HEK293 (cell line): ENCODE data around the gene MKX.

Experiments used
- CTCF ChIA-PET: fragments of 350-600 bp; formaldehyde crosslinking; extraction: SDS; loops from one replicate; lab custom pipeline; 2021; ENCODE audit warnings: antibody characterized with exemption; lab: Yijun Ruan, JAX
- POLR2A ChIA-PET: fragments of 300-600 bp; formaldehyde crosslinking; extraction: SDS; loops from one replicate; lab custom pipeline; 2020; ENCODE audit warnings: antibody characterized with exemption, inconsistent platforms; lab: Yijun Ruan, JAX
- H3K27ac ChIP-seq: fragments of 200-500 bp; sonication (Bioruptor generic); 2 replicates; pipeline ENCODE4 v1.5.1; 2014; ENCODE audit warnings: low read depth, low read length, control low read depth, inconsistent platforms; ENCODE audit errors: extremely low read depth
- H3K36me3 ChIP-seq, 2 experiments: fragments of 200-500 bp in 1 of 2; sonication (Bioruptor generic) in 1 of 2; 1 replicate in 1 of 2; 2 replicates in 1 of 2; pipeline ENCODE4 v1.5.1; 2014 to 2017; ENCODE audit warnings: inconsistent platforms in 2 of 2, low read length in 2 of 2; ENCODE audit not compliant: control insufficient read depth in 2 of 2, insufficient read depth in 1 of 2
- H3K4me1 ChIP-seq: fragments of 200-500 bp; sonication (Bioruptor generic); 2 replicates; pipeline ENCODE4 v1.5.1; 2014; ENCODE audit warnings: mild to moderate bottlenecking, low read length, inconsistent platforms; ENCODE audit not compliant: control insufficient read depth, insufficient read depth
- H3K4me3 ChIP-seq: 2 replicates; pipeline ENCODE4 v1.5.1; 2011; ENCODE audit warnings: low read depth, mild to moderate bottlenecking, control low read depth, low read length, moderate library complexity
- H3K9me3 ChIP-seq: fragments of 200-500 bp; sonication (Bioruptor generic); 2 replicates; pipeline ENCODE4 v1.5.1; 2014; ENCODE audit warnings: low read depth, low read length, inconsistent platforms; ENCODE audit not compliant: control insufficient read depth, insufficient read depth
- GLIS1 ChIP-seq: fragments of 450-650 bp; formaldehyde crosslinking; IDR thresholded peaks from 2 replicates; pipeline ENCODE4 v1.5.1; 2016; ENCODE audit warnings: missing biosample characterization, missing genetic modification characterization
- KLF1 ChIP-seq: fragments of 450-650 bp; formaldehyde crosslinking; IDR thresholded peaks from 2 replicates; pipeline ENCODE4 v1.5.1; 2016; ENCODE audit warnings: missing biosample characterization, missing genetic modification characterization
- MYNN ChIP-seq: fragments of 450-650 bp; formaldehyde crosslinking; IDR thresholded peaks from 2 replicates; pipeline ENCODE4 v1.5.1; 2016; ENCODE audit warnings: missing biosample characterization, missing genetic modification characterization, borderline replicate concordance
- OVOL3 ChIP-seq: fragments of 450-650 bp; formaldehyde crosslinking; IDR thresholded peaks from 2 replicates; pipeline ENCODE4 v1.5.1; 2016; ENCODE audit warnings: missing biosample characterization, missing genetic modification characterization
- RBAK ChIP-seq: fragments of 450-650 bp; formaldehyde crosslinking; IDR thresholded peaks from 2 replicates; pipeline ENCODE4 v1.5.1; 2016; ENCODE audit warnings: missing biosample characterization, missing genetic modification characterization
- SP7 ChIP-seq: fragments of 450-650 bp; formaldehyde crosslinking; IDR thresholded peaks from 2 replicates; pipeline ENCODE4 v1.5.1; 2016; ENCODE audit warnings: missing biosample characterization, missing genetic modification characterization
- TRIM28 ChIP-seq: IDR thresholded peaks from 2 replicates; pipeline ENCODE4 v1.6.1; 2011; ENCODE audit warnings: low read length, control low read depth, borderline replicate concordance
- YY2 ChIP-seq: fragments of 450-650 bp; formaldehyde crosslinking; IDR thresholded peaks from 2 replicates; pipeline ENCODE4 v1.5.1; 2016; ENCODE audit warnings: missing biosample characterization, missing genetic modification characterization
- ZFP37 ChIP-seq: fragments of 450-650 bp; formaldehyde crosslinking; IDR thresholded peaks from 2 replicates; pipeline ENCODE4 v1.5.1; 2016; ENCODE audit warnings: missing biosample characterization, missing genetic modification characterization
- ZNF140 ChIP-seq: fragments of 450-650 bp; formaldehyde crosslinking; IDR thresholded peaks from 2 replicates; pipeline ENCODE4 v1.5.1; 2016; ENCODE audit warnings: missing biosample characterization, missing genetic modification characterization
- ZNF350 ChIP-seq: fragments of 450-650 bp; formaldehyde crosslinking; IDR thresholded peaks from 2 replicates; pipeline ENCODE4 v1.5.0; 2017; ENCODE audit warnings: missing biosample characterization, mild to moderate bottlenecking, missing genetic modification characterization
- ZNF433 ChIP-seq: fragments of 450-650 bp; formaldehyde crosslinking; IDR thresholded peaks from 2 replicates; pipeline ENCODE4 v1.5.1; 2016; ENCODE audit warnings: missing biosample characterization, missing genetic modification characterization, low read depth
- ZNF510 ChIP-seq: fragments of 450-650 bp; formaldehyde crosslinking; IDR thresholded peaks from 2 replicates; pipeline ENCODE4 v1.5.1; 2018; ENCODE audit warnings: mild to moderate bottlenecking, missing genetic modification characterization, missing biosample characterization; ENCODE audit not compliant: insufficient replicate concordance
- ZNF623 ChIP-seq: fragments of 450-650 bp; formaldehyde crosslinking; IDR thresholded peaks from 2 replicates; pipeline ENCODE4 v1.5.1; 2016; ENCODE audit warnings: missing biosample characterization, missing genetic modification characterization
- ZNF660 ChIP-seq: fragments of 450-650 bp; IDR thresholded peaks from 2 replicates; pipeline ENCODE4 v1.5.1; 2018; ENCODE audit warnings: missing biosample characterization, mild to moderate bottlenecking, missing genetic modification characterization
- ZNF707 ChIP-seq: fragments of 450-650 bp; formaldehyde crosslinking; IDR thresholded peaks from 2 replicates; pipeline ENCODE4 v1.5.1; 2016; ENCODE audit warnings: missing biosample characterization, missing genetic modification characterization
- ZNF837 ChIP-seq: fragments of 450-650 bp; formaldehyde crosslinking; IDR thresholded peaks from 2 replicates; pipeline ENCODE4 v1.5.1; 2016; ENCODE audit warnings: missing biosample characterization, missing genetic modification characterization
- ZNF843 ChIP-seq: fragments of 450-650 bp; formaldehyde crosslinking; IDR thresholded peaks from 2 replicates; pipeline ENCODE4 v1.5.1; 2016; ENCODE audit warnings: missing biosample characterization, missing genetic modification characterization
- TF ChIP-seq, protein P1 (sequence below): fragments of 450-650 bp; formaldehyde crosslinking; IDR thresholded peaks from 2 replicates; pipeline ENCODE4 v1.5.1; 2016; ENCODE audit warnings: missing biosample characterization, missing genetic modification characterization
- TF ChIP-seq, protein P2 (sequence below): fragments of 450-650 bp; formaldehyde crosslinking; IDR thresholded peaks from 2 replicates; pipeline ENCODE4 v1.5.1; 2016; ENCODE audit warnings: missing biosample characterization, missing genetic modification characterization
- TF ChIP-seq, protein P3 (sequence below): fragments of 450-650 bp; IDR thresholded peaks from 2 replicates; pipeline ENCODE4 v1.5.1; 2018; ENCODE audit warnings: missing biosample characterization, mild to moderate bottlenecking, missing genetic modification characterization

The MKX gene

GRCh38 chr10:27660711-27661110 lies 84.9 kb downstream of the MKX start (continued):
- no peak for TF ChIP-seq ZNF843 (tag by site-specific recombination)
- TF ChIP-seq RBAK (tag by site-specific recombination): no peak
- TF ChIP-seq SP7: no peak

DNA sequence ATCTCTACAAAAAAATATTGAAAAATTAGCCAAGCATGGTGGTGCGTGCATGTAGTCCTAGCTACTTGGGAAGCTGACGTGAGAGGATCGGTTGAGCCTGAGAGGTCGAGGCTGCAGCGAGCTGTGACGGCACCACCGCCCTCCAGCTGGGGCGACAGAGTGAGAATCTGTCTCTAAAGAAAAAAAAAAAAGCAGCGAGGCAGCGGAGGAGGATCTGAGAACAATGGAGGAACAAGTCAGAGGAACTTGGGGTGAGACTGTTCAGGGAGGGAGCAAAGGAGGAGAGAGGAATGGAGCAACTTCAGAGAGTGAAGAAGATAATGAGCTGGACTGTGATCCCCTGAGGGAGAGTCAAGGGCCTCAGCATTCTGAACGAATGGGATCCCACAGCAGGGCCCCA lies 85.4 kb downstream of the MKX start:
- no peaks in the 10 kb centered on the region for H3K9me3 ChIP-seq
- H3K4me1 ChIP-seq: peaks cover 30% of the 10 kb centered on the region
- no peak overlapping the region for H3K4me3 ChIP-seq
- no peak for TF ChIP-seq MYNN
- no peak for TF ChIP-seq ZNF510 (tag by site-specific recombination)
- TF ChIP-seq ZNF660 (tag by site-specific recombination): no peak
- TF ChIP-seq ZNF433 (tag by site-specific recombination): no peak
- TF ChIP-seq, protein P1, sequence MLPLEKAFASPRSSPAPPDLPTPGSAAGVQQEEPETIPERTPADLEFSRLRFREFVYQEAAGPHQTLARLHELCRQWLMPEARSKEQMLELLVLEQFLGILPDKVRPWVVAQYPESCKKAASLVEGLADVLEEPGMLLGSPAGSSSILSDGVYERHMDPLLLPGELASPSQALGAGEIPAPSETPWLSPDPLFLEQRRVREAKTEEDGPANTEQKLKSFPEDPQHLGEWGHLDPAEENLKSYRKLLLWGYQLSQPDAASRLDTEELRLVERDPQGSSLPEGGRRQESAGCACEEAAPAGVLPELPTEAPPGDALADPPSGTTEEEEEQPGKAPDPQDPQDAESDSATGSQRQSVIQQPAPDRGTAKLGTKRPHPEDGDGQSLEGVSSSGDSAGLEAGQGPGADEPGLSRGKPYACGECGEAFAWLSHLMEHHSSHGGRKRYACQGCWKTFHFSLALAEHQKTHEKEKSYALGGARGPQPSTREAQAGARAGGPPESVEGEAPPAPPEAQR: no peak
- TF ChIP-seq, protein P2, sequence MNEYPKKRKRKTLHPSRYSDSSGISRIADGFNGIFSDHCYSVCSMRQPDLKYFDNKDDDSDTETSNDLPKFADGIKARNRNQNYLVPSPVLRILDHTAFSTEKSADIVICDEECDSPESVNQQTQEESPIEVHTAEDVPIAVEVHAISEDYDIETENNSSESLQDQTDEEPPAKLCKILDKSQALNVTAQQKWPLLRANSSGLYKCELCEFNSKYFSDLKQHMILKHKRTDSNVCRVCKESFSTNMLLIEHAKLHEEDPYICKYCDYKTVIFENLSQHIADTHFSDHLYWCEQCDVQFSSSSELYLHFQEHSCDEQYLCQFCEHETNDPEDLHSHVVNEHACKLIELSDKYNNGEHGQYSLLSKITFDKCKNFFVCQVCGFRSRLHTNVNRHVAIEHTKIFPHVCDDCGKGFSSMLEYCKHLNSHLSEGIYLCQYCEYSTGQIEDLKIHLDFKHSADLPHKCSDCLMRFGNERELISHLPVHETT (tag by site-specific recombination): no peak
- TF ChIP-seq ZNF623 (tag by site-specific recombination): no peak
- no peak for TF ChIP-seq GLIS1 (tag by site-specific recombination)
- H3K36me3 ChIP-seq: no peaks in the 10 kb centered on the region
- no peak overlapping the region for H3K27ac ChIP-seq
- POLR2A ChIA-PET: no interaction called here
- CTCF ChIA-PET: interaction anchor here (1.6 to 1.8 kb wide), 2 partner anchors 9 to 102 kb away, joined by 4 to 7 read pairs; no protein-coding TSS in a partner anchor

DNA sequence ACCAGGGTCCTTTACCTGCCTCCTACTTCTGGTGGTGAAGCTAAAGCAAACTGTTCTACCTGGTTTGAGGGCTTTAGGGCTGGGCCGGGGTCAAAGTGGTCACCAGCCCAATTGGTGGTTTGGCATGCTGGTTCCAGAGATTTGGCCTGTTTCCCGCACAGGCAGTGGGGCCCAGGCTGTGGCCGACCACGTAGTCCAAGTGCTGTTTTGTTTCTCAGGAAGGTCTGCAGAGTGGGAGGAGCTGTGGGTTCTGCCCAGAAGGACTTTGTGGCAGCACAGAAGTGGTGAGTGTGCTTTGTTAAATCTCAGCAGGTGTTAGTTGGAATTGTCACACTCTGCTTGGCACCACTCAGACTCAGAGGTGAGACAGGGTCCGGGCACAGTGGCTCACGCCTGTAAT lies 85.8 kb downstream of the MKX start:
- no peaks in the 10 kb centered on the region for H3K9me3 ChIP-seq
- ChIA-PET POLR2A (no interaction called here), CTCF (interaction anchor here (1.6 kb wide), 1 partner anchor 102 kb away, joined by 7 read pairs; no protein-coding TSS in a partner anchor)
- no peaks in the 10 kb centered on the region for H3K36me3 ChIP-seq
- TF ChIP-seq ZNF140 (tag by site-specific recombination) (no peak), ZNF707 (no peak), YY2 (tag by site-specific recombination) (no peak), OVOL3 (no peak), ZNF350 (no peak), ZFP37 (tag by site-specific recombination) (no peak)
- TF ChIP-seq, protein P3, sequence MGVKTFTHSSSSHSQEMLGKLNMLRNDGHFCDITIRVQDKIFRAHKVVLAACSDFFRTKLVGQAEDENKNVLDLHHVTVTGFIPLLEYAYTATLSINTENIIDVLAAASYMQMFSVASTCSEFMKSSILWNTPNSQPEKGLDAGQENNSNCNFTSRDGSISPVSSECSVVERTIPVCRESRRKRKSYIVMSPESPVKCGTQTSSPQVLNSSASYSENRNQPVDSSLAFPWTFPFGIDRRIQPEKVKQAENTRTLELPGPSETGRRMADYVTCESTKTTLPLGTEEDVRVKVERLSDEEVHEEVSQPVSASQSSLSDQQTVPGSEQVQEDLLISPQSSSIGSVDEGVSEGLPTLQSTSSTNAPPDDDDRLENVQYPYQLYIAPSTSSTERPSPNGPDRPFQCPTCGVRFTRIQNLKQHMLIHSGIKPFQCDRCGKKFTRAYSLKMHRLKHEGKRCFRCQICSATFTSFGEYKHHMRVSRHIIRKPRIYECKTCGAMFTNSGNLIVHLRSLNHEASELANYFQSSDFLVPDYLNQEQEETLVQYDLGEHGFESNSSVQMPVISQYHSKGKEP (tag by site-specific recombination): no peak
- TF ChIP-seq, all 188 proteins: peak for 0
- H3K4me1 ChIP-seq: peaks cover 30% of the 10 kb centered on the region
- no peak overlapping the region for H3K4me3 ChIP-seq
- no peak overlapping the region; the same call in 1 of the 2 replicates for H3K27ac ChIP-seq

DNA sequence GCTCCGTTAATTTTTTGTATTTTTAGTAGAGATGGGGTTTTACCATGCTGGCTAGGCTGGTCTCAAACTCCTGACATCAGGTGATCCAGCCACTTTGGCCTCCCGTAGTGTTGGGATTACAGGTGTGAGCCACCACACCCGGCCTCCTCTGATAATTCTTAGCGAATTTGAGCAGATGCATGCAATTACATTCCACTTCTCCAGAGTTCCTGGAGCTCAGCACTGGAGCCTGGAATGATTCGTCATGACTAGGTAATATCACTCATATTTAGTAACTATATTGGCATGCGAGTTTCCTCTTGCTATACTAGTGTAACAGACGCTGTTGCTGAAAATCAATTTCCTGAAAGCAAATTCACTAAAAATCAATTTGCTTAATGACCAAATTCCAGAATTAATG lies 86.8 kb downstream of the MKX start:
- TF ChIP-seq TRIM28 (no peak), ZNF837 (tag by site-specific recombination) (no peak), KLF1 (tag by site-specific recombination) (no peak)
- H3K27ac ChIP-seq: no peak overlapping the region
- H3K9me3 ChIP-seq: no peaks in the 10 kb centered on the region
- ChIA-PET CTCF (interaction anchor here (1.4 to 1.6 kb wide), 2 partner anchors 101 kb away, joined by 7 to 13 read pairs; no protein-coding TSS in a partner anchor), POLR2A (no interaction called here)
- H3K4me3 ChIP-seq: no peak overlapping the region
- no peaks in the 10 kb centered on the region for H3K36me3 ChIP-seq
- peaks cover 30% of the 10 kb centered on the region for H3K4me1 ChIP-seq
